Stomach (tissue), 9 donors: ENCODE results near the gene MLEC. TPM values are rescaled to one million over a fixed set of nuclear protein-coding genes. Genes with fewer than 3 reads are reported as not detected.
A peak's percentile ranks its signal among the peaks of the same experiment; 100 is the strongest.

Experiments
- DNase-seq, 2 donors: peaks; one replicate each; pipeline versions ENCODE4 v3.0.0 to v3.0.0-alpha.2; 2013 to 2019
- H3K27ac ChIP-seq, 5 donors: fragments of 200-600 bp in 4 of 5; sonication (generic) in 4 of 5; one replicate each; pipeline ENCODE4 v1.5.1; 2013 to 2019; ENCODE audit warnings: mild to moderate bottlenecking in 1 of 5, moderate library complexity in 1 of 5
- H3K27me3 ChIP-seq, 3 donors: fragments of 200-600 bp; sonication (generic); one replicate each; pipeline ENCODE4 v1.5.1; 2017 to 2019; ENCODE audit warnings: mixed run types in 1 of 3
- H3K36me3 ChIP-seq, 4 donors: fragments of 200-600 bp; sonication (generic); 1 replicate in 3 of 4; 2 replicates in 1 of 4; pipeline ENCODE4 v1.5.1; 2016 to 2019
- H3K4me1 ChIP-seq, 4 donors: fragments of 200-600 bp; sonication (generic); one replicate each; pipeline ENCODE4 v1.5.1; 2016 to 2019
- H3K4me3 ChIP-seq, 4 donors: fragments of 200-600 bp; sonication (generic) in 3 of 4; one replicate each; pipeline ENCODE4 v1.5.1; 2016 to 2019; ENCODE audit warnings: mild to moderate bottlenecking in 1 of 4
- H3K9me3 ChIP-seq, 4 donors: fragments of 200-600 bp; sonication (generic); one replicate each; pipeline ENCODE4 v1.5.1; 2016 to 2019
- CTCF ChIP-seq, 7 experiments: fragments of 450-650 bp in 4 of 7; fragments of 200-600 bp in 3 of 7; sonication (generic) in 3 of 7; IDR thresholded peaks; one replicate each; pipeline ENCODE4 v1.5.1; 2016 to 2019; ENCODE audit warnings: antibody characterized with exemption in 7 of 7, control low read depth in 2 of 7, mild to moderate bottlenecking in 1 of 7
- EP300 ChIP-seq: sonication (generic); formaldehyde crosslinking; IDR thresholded peaks from one replicate; pipeline ENCODE4 v1.6.1; 2017; ENCODE audit warnings: antibody characterized with exemption
- POLR2A ChIP-seq, 4 donors: fragments of 450-650 bp; IDR thresholded peaks; one replicate each; pipeline ENCODE4 v1.6.1; 2016; ENCODE audit warnings: antibody characterized with exemption in 4 of 4, control low read depth in 2 of 4, mild to moderate bottlenecking in 1 of 4, moderate library complexity in 1 of 4
- POLR2AphosphoS5 ChIP-seq, 3 donors: sonication (generic); formaldehyde crosslinking; IDR thresholded peaks; one replicate each; pipeline ENCODE4 v1.6.1; 2016; ENCODE audit warnings: antibody characterized with exemption in 3 of 3
- WGBS, 5 donors: extraction: QIAGEN DNeasy Blood & Tissue Kit in 3 of 5; methylation state at CpG; one replicate each; pipeline versions ENCODE4 v1.1.5 to v1.1.7; 2013 to 2018; 5-methylcytosine and 5-hydroxymethylcytosine counted together
- intact Hi-C: fragments of 100-400 bp; cut with DNase I; formaldehyde crosslinking; loops from one replicate; pipeline ENCODE4 v1.15.1; 2023; ENCODE audit warnings: low total_unique reads
- polyA plus RNA-seq, 3 donors: library from polyadenylated mRNA; stranded (reverse); fragments of 200-250 nt; gene quantifications; one replicate each; pipeline ENCODE4 v1.2.3, GENCODE V29; 2013
- total RNA-seq, 5 donors: library from RNA; depleted of rRNA; stranded (reverse); fragments of >200 nt; gene quantifications; one replicate each; pipeline versions ENCODE4 v1.1.0 to v1.2.3, GENCODE V29; 2014 to 2016
- donor health status: healthy with polysubstance abuse.
- donor health status: Bipolar disorder and iron deficiency.
- donor health status: healthy.

Gene MLEC
- total and polyA plus RNA-seq, 8 donors: 15.1 to 1,695 (median 45.0) TPM

GRCh38 chr12:120680165-120680738, 6.7 kb upstream of the MLEC start:
- H3K27me3 ChIP-seq: no peaks in the 10 kb centered on the region
- no peak for DNase-seq
- intact Hi-C loops: no loop called here
- 53 to 68% (median 62%) methylated on average over 4 to 5 of the region's 5 CpGs for WGBS, 5 donors
- TF ChIP-seq EP300: no peak
- TF ChIP-seq POLR2AphosphoS5 (IDR thresholded peaks at IDR 0.05): no peak
- no peak overlapping the region for H3K4me3 ChIP-seq
- H3K4me1 ChIP-seq: peaks cover 0 to 9% (median 0%) of the 10 kb centered on the region in 4 donors
- H3K27ac ChIP-seq: no peak overlapping the region
- no peaks in the 10 kb centered on the region for H3K9me3 ChIP-seq
- no peaks in the 10 kb centered on the region for H3K36me3 ChIP-seq

GRCh38 chr12:120684523-120684932, 2.4 kb upstream of the MLEC start:
- intact Hi-C loops: no loop called here
- Histone ChIP-seq H3K4me1 (peaks cover 16 to 30% (median 29%) of the 10 kb centered on the region in 4 donors), H3K27me3 (no peaks in the 10 kb centered on the region), H3K9me3 (no peaks in the 10 kb centered on the region), H3K4me3 (no peak overlapping the region), H3K27ac (peak overlapping the region in 2 of 5 donors; percentile 4 to 96), H3K36me3 (no peaks in the 10 kb centered on the region)
- no peak for DNase-seq
- TF ChIP-seq EP300 (no peak), POLR2A (IDR thresholded peaks at IDR 0.05) (no peak), CTCF (IDR thresholded peaks at IDR 0.05) (no peak), POLR2AphosphoS5 (IDR thresholded peaks at IDR 0.05) (no peak)
- 63 to 81% (median 76%) methylated on average over 8 of the region's 8 CpGs for WGBS, 5 donors

GRCh38 chr12:120685522-120685921, 1.4 kb upstream of the MLEC start:
- peak overlapping the region in 2 of 5 donors; percentile 89 to 96 for H3K27ac ChIP-seq
- H3K9me3 ChIP-seq: no peaks in the 10 kb centered on the region
- WGBS, 5 donors: 58 to 67% (median 62%) methylated on average over 3 of the region's 3 CpGs
- no peaks in the 10 kb centered on the region for H3K27me3 ChIP-seq
- peaks cover 26 to 39% (median 37%) of the 10 kb centered on the region in 4 donors for H3K4me1 ChIP-seq
- no peaks in the 10 kb centered on the region for H3K36me3 ChIP-seq
- no peak for DNase-seq
- H3K4me3 ChIP-seq: no peak overlapping the region
- TF ChIP-seq POLR2AphosphoS5 (IDR thresholded peaks at IDR 0.05) (no peak), CTCF (IDR thresholded peaks at IDR 0.05) (no peak), EP300 (no peak), POLR2A (IDR thresholded peaks at IDR 0.05) (no peak)
- intact Hi-C loops: no loop called here

- Histone ChIP-seq H3K27me3 (no peaks in the 10 kb centered on the region), H3K4me1 (peaks cover 33 to 46% (median 41%) of the 10 kb centered on the region in 4 donors), H3K36me3 (no peaks in the 10 kb centered on the region), H3K9me3 (no peaks in the 10 kb centered on the region), H3K4me3 (peak overlapping the region; percentile 69 to 99 (median 90)), H3K27ac (peak overlapping the region; percentile 88 to 96 (median 94))
- WGBS, 5 donors: 0 to 1% (median 1%) methylated on average over 21 to 46 of the region's 46 CpGs
- TF ChIP-seq EP300 (no peak), POLR2A (IDR thresholded peaks at IDR 0.05) (peak in 2 of 4 donors; percentile 30 to 32), POLR2AphosphoS5 (IDR thresholded peaks at IDR 0.05) (peak; percentile 47 to 86 (median 77)), CTCF (IDR thresholded peaks at IDR 0.05) (no peak)
- peak; percentile 99 for DNase-seq
- intact Hi-C loops: no loop called here
Observed at GRCh38 chr12:120686151-120686689, 729 bp upstream of the MLEC start.
